GM18499 (cell line): ENCODE data around the gene MTX2.
"Not testable (repeated sequence)": the region's sequence is repeated elsewhere in the genome, so short reads cannot be mapped to it uniquely, and the experiment has no call there.

Experiments used
- ATAC-seq: cut with Tn5 transposase; IDR thresholded peaks from one replicate; pipeline ENCODE4 v1.9.1; 2021; ENCODE audit warnings: moderate number of reproducible peaks; ENCODE audit not compliant: insufficient read depth, unreplicated experiment

MTX2 gene

GRCh38 chr2:176368349-176368748 is 99.1 kb downstream of the MTX2 start:
- no peak for ATAC-seq

- ATAC-seq, result no peak
Observed at GRCh38 chr2:176370467-176371171, 101.4 kb downstream of the MTX2 start.

GRCh38 chr2:176373155-176373554 is 103.9 kb downstream of the MTX2 start:
- not testable (repeated sequence) for ATAC-seq

- no peak for ATAC-seq
Observed at GRCh38 chr2:176378323-176378722, 109.1 kb downstream of the MTX2 start.

GRCh38 chr2:176380341-176380740 is 111.1 kb downstream of the MTX2 start:
- no peak for ATAC-seq

GRCh38 chr2:176383100-176383499 is 113.9 kb downstream of the MTX2 start:
- ATAC-seq, result no peak

GRCh38 chr2:176383836-176384442 is 114.7 kb downstream of the MTX2 start:
- ATAC-seq, result no peak

GRCh38 chr2:176385219-176385759 is 116.0 kb downstream of the MTX2 start:
- no peak for ATAC-seq

- ATAC-seq, result no peak
Observed at GRCh38 chr2:176385838-176386237, 116.6 kb downstream of the MTX2 start.
